HG02981 (cell line): ENCODE data around the gene TMEM270.

Source experiments
- ATAC-seq: cut with Tn5 transposase; IDR thresholded peaks from one replicate; pipeline ENCODE4 v1.9.1; 2021; ENCODE audit warnings: mild to moderate bottlenecking, moderate library complexity; ENCODE audit not compliant: unreplicated experiment

Gene TMEM270

GRCh38 chr7:73904219-73905137 lies 43.5 kb downstream of the TMEM270 start:
- no peak for ATAC-seq

- no peak for ATAC-seq
These were observed 44.4 kb downstream of the TMEM270 start for GRCh38 chr7:73905360-73905759.

- no peak for ATAC-seq
These were observed 45.9 kb downstream of the TMEM270 start for GRCh38 chr7:73906874-73907273.

- no peak for ATAC-seq
These were observed 46.7 kb downstream of the TMEM270 start for GRCh38 chr7:73907554-73908122.

GRCh38 chr7:73908123-73908611 lies 47.2 kb downstream of the TMEM270 start:
- no peak for ATAC-seq

- ATAC-seq, result no peak
These were observed 48.3 kb downstream of the TMEM270 start for GRCh38 chr7:73909051-73909941.

- ATAC-seq, result no peak
These were observed 49.0 kb downstream of the TMEM270 start for GRCh38 chr7:73909996-73910395.

GRCh38 chr7:73912223-73912622 lies 51.3 kb downstream of the TMEM270 start:
- no peak for ATAC-seq
